ENCODE data around the gene SH3GL1. TPM values are rescaled to one million over a fixed set of nuclear protein-coding genes. Genes with fewer than 3 reads are reported as not detected.

SH3GL1 gene
- total and polyA plus RNA-seq, 2 experiments from 2014 or later: 73.1 to 89.5 TPM

DNA sequence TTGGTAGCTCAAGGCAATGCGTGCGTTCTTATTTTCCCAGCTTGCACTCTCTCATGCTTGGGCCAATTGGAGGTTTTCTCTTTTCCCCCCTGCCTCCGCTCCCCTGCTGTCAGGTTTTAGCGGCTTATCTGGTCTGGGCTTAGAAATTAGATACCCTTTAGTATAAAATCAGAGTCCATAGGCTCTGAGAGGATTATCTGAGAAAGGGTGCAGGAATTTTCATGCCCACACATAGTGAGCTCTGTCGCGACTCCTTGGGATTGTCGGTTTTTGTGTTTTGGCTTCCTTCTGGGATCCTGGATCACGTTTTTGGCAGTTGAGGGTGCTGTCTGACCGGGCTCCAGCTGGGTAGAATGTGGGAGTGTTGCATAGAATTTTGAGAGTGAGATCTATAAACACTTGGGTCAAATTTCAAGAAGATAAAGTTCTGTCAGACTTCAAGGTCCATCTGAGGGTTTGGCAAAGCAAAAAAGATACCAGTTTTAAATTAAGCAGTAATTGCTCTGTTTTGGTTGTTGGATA is 14.5 kb upstream of the SH3GL1 start:
- Mint-ChIP-seq H3K27me3 (ENCODE audit: insufficient read depth, low read depth, poor library complexity) (peaks cover 5% of the 10 kb centered on the region), H3K36me3 (ENCODE audit: low read depth) (peaks cover 97% of the 10 kb centered on the region), H3K27ac (peak overlapping the region; percentile 91), H3K4me1 (peaks cover 44% of the 10 kb centered on the region), H3K9me3 (no peaks in the 10 kb centered on the region), H3K4me3 (peak overlapping the region; percentile 55)
- H3K36me3 ChIP-seq (ENCODE audit: insufficient read depth): peaks cover 77% of the 10 kb centered on the region
- peaks cover 100% of the 10 kb centered on the region for H3K79me2 ChIP-seq (replicated peaks; ENCODE audit: insufficient read depth)
- no peaks in the 10 kb centered on the region for H3K9me2 ChIP-seq (ENCODE audit: insufficient read depth)
- DNase-seq (ENCODE audit: low spot score): no peak
- peak overlapping the region; percentile 25 for H3K4me2 ChIP-seq
- H3F3A ChIP-seq (replicated peaks; ENCODE audit: low read depth): peaks cover 14% of the 10 kb centered on the region; the same call in 1 of the 2 replicates
- H3K4me1 ChIP-seq (ENCODE audit: insufficient read depth): peaks cover 41% of the 10 kb centered on the region
- no peaks in the 10 kb centered on the region for H3K27me3 ChIP-seq (ENCODE audit: insufficient read depth)
- no peak overlapping the region for H2AFZ ChIP-seq
- peak overlapping the region; percentile 85 for H3K27ac ChIP-seq (ENCODE audit: low read depth)
- peak overlapping the region; percentile 19; the same call in 1 of the 2 replicates for H3K4me3 ChIP-seq
- ATAC-seq: peak; percentile 45
- peaks cover 47% of the 10 kb centered on the region for H4K20me1 ChIP-seq (replicated peaks; ENCODE audit: insufficient read depth)
- TF ChIP-seq, protein P1, sequence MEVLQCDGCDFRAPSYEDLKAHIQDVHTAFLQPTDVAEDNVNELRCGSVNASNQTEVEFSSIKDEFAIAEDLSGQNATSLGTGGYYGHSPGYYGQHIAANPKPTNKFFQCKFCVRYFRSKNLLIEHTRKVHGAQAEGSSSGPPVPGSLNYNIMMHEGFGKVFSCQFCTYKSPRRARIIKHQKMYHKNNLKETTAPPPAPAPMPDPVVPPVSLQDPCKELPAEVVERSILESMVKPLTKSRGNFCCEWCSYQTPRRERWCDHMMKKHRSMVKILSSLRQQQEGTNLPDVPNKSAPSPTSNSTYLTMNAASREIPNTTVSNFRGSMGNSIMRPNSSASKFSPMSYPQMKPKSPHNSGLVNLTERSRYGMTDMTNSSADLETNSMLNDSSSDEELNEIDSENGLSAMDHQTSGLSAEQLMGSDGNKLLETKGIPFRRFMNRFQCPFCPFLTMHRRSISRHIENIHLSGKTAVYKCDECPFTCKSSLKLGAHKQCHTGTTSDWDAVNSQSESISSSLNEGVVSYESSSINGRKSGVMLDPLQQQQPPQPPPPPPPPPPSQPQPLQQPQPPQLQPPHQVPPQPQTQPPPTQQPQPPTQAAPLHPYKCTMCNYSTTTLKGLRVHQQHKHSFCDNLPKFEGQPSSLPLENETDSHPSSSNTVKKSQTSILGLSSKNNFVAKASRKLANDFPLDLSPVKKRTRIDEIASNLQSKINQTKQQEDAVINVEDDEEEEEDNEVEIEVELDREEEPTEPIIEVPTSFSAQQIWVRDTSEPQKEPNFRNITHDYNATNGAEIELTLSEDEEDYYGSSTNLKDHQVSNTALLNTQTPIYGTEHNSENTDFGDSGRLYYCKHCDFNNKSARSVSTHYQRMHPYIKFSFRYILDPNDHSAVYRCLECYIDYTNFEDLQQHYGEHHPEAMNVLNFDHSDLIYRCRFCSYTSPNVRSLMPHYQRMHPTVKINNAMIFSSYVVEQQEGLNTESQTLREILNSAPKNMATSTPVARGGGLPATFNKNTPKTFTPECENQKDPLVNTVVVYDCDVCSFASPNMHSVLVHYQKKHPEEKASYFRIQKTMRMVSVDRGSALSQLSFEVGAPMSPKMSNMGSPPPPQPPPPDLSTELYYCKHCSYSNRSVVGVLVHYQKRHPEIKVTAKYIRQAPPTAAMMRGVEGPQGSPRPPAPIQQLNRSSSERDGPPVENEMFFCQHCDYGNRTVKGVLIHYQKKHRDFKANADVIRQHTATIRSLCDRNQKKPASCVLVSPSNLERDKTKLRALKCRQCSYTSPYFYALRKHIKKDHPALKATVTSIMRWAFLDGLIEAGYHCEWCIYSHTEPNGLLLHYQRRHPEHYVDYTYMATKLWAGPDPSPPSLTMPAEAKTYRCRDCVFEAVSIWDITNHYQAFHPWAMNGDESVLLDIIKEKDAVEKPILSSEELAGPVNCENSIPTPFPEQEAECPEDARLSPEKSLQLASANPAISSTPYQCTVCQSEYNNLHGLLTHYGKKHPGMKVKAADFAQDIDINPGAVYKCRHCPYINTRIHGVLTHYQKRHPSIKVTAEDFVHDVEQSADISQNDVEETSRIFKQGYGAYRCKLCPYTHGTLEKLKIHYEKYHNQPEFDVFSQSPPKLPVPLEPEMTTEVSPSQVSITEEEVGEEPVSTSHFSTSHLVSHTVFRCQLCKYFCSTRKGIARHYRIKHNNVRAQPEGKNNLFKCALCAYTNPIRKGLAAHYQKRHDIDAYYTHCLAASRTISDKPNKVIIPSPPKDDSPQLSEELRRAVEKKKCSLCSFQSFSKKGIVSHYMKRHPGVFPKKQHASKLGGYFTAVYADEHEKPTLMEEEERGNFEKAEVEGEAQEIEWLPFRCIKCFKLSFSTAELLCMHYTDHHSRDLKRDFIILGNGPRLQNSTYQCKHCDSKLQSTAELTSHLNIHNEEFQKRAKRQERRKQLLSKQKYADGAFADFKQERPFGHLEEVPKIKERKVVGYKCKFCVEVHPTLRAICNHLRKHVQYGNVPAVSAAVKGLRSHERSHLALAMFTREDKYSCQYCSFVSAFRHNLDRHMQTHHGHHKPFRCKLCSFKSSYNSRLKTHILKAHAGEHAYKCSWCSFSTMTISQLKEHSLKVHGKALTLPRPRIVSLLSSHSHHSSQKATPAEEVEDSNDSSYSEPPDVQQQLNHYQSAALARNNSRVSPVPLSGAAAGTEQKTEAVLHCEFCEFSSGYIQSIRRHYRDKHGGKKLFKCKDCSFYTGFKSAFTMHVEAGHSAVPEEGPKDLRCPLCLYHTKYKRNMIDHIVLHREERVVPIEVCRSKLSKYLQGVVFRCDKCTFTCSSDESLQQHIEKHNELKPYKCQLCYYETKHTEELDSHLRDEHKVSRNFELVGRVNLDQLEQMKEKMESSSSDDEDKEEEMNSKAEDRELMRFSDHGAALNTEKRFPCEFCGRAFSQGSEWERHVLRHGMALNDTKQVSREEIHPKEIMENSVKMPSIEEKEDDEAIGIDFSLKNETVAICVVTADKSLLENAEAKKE (CRISPR knock-in tag; IDR thresholded peaks at IDR 0.05): no peak
- TF ChIP-seq, protein P2, sequence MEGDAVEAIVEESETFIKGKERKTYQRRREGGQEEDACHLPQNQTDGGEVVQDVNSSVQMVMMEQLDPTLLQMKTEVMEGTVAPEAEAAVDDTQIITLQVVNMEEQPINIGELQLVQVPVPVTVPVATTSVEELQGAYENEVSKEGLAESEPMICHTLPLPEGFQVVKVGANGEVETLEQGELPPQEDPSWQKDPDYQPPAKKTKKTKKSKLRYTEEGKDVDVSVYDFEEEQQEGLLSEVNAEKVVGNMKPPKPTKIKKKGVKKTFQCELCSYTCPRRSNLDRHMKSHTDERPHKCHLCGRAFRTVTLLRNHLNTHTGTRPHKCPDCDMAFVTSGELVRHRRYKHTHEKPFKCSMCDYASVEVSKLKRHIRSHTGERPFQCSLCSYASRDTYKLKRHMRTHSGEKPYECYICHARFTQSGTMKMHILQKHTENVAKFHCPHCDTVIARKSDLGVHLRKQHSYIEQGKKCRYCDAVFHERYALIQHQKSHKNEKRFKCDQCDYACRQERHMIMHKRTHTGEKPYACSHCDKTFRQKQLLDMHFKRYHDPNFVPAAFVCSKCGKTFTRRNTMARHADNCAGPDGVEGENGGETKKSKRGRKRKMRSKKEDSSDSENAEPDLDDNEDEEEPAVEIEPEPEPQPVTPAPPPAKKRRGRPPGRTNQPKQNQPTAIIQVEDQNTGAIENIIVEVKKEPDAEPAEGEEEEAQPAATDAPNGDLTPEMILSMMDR (conservative IDR thresholded peaks at IDR 0.05; ENCODE audit: low read depth in 2 of 2): no peak
